ENCODE results near the gene KRTAP10-2. TPM values are rescaled to one million over a fixed set of nuclear protein-coding genes. Genes with fewer than 3 reads are reported as not detected.

Gene KRTAP10-2
- total RNA-seq, 1 experiment from 2014 or later = not detected

DNA sequence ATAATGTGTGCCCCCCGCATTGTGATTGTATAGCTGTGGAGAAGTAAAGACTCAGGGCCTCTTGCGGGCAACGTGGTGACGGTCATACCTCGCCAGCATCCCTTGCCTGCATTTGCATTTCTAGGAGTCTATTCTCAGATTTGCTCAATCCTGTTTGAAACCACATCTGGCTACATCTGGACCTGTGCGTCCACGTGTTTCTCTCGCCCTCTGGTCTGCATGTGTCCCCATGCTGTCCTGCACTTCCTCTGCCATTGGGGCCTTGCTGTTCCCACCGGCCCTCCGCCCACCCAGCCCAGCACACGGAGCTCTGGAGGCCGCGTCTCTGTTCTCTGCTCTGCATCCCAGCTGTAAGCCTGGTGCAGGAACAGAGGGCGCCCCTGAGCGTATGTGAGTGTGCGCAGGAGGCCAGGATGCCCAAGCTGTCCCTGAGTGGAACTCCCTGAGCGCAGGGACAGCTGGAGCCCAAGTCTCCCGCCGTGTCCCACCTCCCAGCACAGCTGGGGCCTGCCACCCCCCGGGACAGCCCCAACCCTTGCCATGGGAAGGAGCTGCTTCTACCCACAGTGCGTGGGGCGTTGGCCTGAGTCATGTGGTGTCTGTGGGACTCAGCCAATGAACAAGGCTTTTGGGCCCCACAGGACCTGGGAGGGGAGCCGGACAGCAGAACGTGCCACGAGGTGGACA is 1.6 kb downstream of the KRTAP10-2 start:
- Mint-ChIP-seq H3K4me1 (peaks cover 43 to 54% of the 10 kb centered on the region in 2 experiments), H3K27ac (peak overlapping the region; percentile 0 to 87 (median 78); a peak in 5 of 7 replicates), H3K27me3 (ENCODE audit: low read depth) (peaks cover 3% of the 10 kb centered on the region), H3K4me3 (no peak overlapping the region), H3K9me3 (peaks cover 10 to 18% of the 10 kb centered on the region in 2 experiments; a peak in 4 of 5 replicates), H3K36me3 (ENCODE audit: insufficient read depth in 1 of 3, low read depth in 3 of 3) (peaks cover 0 to 19% (median 9%) of the 10 kb centered on the region in 3 experiments; a peak in 3 of 7 replicates)
- H3T11ph ChIP-seq (ENCODE audit: low read length) = no peak overlapping the region
- H3K27ac ChIP-seq (ENCODE audit: insufficient read length, low read depth, low read length) = no peak overlapping the region
- H3K4me1 ChIP-seq (ENCODE audit: insufficient read depth, low read length) = peaks cover 6% of the 10 kb centered on the region; the same call in 1 of the 2 replicates
- no peaks in the 10 kb centered on the region for H3K23me2 ChIP-seq (ENCODE audit: insufficient read length, low read depth, low read length, poor library complexity, severe bottlenecking)
- peak; percentile 63 for DNase-seq
- no peak overlapping the region for H3K4me2 ChIP-seq (ENCODE audit: insufficient read depth, insufficient read length, low read length)
- no peak overlapping the region for H2BK12ac ChIP-seq (ENCODE audit: insufficient read length, low read depth, low read length)
- peak overlapping the region; percentile 62; the same call in 1 of the 2 replicates for H3K14ac ChIP-seq (ENCODE audit: insufficient read depth, low read length)
- H3K4ac ChIP-seq (ENCODE audit: low read depth, low read length) = no peak overlapping the region; the same call in 1 of the 2 replicates
- no peak overlapping the region for H4K8ac ChIP-seq (replicated peaks; ENCODE audit: insufficient read length, low read depth, low read length)
- H4K20me1 ChIP-seq (ENCODE audit: control insufficient read depth, insufficient read depth, insufficient read length) = no peaks in the 10 kb centered on the region
- WGBS (ENCODE audit: extremely low coverage, insufficient read length, low lambda C conversion rate) = no CpG with 5 or more reads among the region's 25 CpGs
- no peaks in the 10 kb centered on the region for H3K9me3 ChIP-seq (ENCODE audit: control insufficient read depth, low read depth, low read length)
- TF ChIP-seq, protein P1, sequence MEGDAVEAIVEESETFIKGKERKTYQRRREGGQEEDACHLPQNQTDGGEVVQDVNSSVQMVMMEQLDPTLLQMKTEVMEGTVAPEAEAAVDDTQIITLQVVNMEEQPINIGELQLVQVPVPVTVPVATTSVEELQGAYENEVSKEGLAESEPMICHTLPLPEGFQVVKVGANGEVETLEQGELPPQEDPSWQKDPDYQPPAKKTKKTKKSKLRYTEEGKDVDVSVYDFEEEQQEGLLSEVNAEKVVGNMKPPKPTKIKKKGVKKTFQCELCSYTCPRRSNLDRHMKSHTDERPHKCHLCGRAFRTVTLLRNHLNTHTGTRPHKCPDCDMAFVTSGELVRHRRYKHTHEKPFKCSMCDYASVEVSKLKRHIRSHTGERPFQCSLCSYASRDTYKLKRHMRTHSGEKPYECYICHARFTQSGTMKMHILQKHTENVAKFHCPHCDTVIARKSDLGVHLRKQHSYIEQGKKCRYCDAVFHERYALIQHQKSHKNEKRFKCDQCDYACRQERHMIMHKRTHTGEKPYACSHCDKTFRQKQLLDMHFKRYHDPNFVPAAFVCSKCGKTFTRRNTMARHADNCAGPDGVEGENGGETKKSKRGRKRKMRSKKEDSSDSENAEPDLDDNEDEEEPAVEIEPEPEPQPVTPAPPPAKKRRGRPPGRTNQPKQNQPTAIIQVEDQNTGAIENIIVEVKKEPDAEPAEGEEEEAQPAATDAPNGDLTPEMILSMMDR (conservative IDR thresholded peaks at IDR 0.05) = 0 out of 3 replicates have a peak, but pooled peaks have one; percentile 23
- H2BK15ac ChIP-seq (ENCODE audit: low read depth, low read length) = no peak overlapping the region
- H3K56ac ChIP-seq (ENCODE audit: insufficient read length, low read depth, low read length) = no peak overlapping the region
- no peak overlapping the region for H3K9ac ChIP-seq (ENCODE audit: extremely low read depth, insufficient read length, low read length)
- H3K18ac ChIP-seq (ENCODE audit: insufficient read length, low read depth, low read length) = peak overlapping the region; percentile 86
- no peaks in the 10 kb centered on the region for H3K27me3 ChIP-seq (ENCODE audit: insufficient read depth, low read length)
- no peak overlapping the region for H2BK120ac ChIP-seq (ENCODE audit: low read depth, low read length, poor library complexity, severe bottlenecking)
- H2AK5ac ChIP-seq (ENCODE audit: insufficient read length, low read length) = no peak overlapping the region
- H3K79me2 ChIP-seq (ENCODE audit: insufficient read depth, low read length) = no peaks in the 10 kb centered on the region
- H2AFZ ChIP-seq (ENCODE audit: low read length) = no peak overlapping the region
- no peak overlapping the region for H3K23ac ChIP-seq (ENCODE audit: insufficient read length, low read depth, low read length)
- H3K79me1 ChIP-seq (ENCODE audit: insufficient read depth, low read depth, low read length, poor library complexity, severe bottlenecking) = no peaks in the 10 kb centered on the region
- no peak overlapping the region for H4K5ac ChIP-seq (ENCODE audit: insufficient read length, low read depth, low read length)
- H2BK20ac ChIP-seq (ENCODE audit: low read depth, low read length, poor library complexity, severe bottlenecking) = no peak overlapping the region
- no peak overlapping the region for H4K91ac ChIP-seq (ENCODE audit: insufficient read length, low read depth, low read length)
- no peak overlapping the region for H2BK5ac ChIP-seq (ENCODE audit: insufficient read length, low read length)
